NCI-H1436 treated with DMSO at 0.1 percent for 48 hours (cell line): ENCODE results near the gene FAM83E.
A peak's percentile ranks its signal among the peaks of the same experiment; 100 is the strongest.

ENCODE experiments used
- DNase-seq: peaks from one replicate; lab custom pipeline; 2025; lab: John Stamatoyannopoulos, UW

Gene FAM83E

GRCh38 chr19:48628486-48629296, 13.8 kb upstream of the FAM83E start:
- no peak for DNase-seq

- no peak for DNase-seq
Measured at GRCh38 chr19:48627865-48628314, 13.0 kb upstream of the FAM83E start.

GRCh38 chr19:48627201-48627864, 12.5 kb upstream of the FAM83E start:
- no peak for DNase-seq

GRCh38 chr19:48625891-48626327, 11.0 kb upstream of the FAM83E start:
- no peak for DNase-seq

- no peak for DNase-seq
Measured at GRCh38 chr19:48624791-48625723, 10.2 kb upstream of the FAM83E start.

- DNase-seq = peak; percentile 98
Measured at GRCh38 chr19:48624067-48624594, 9.3 kb upstream of the FAM83E start.

- no peak for DNase-seq
Measured at GRCh38 chr19:48623556-48624066, 8.7 kb upstream of the FAM83E start.

GRCh38 chr19:48619692-48620585, 5.1 kb upstream of the FAM83E start:
- no peak for DNase-seq

- DNase-seq = peak; percentile 99
Measured at GRCh38 chr19:48618916-48619691, 4.2 kb upstream of the FAM83E start, which contains the start of the genes RPL18 and SPHK2. TSS of gene RPL18 (minus strand) at chr19:48619178. CDS start at chr19:48619143, 35 bp downstream. TSS of gene SPHK2 (plus strand) at chr19:48619506. CDS start at chr19:48620515, 1,009 bp downstream.

- no peak for DNase-seq
Measured at GRCh38 chr19:48618278-48618915, 3.5 kb upstream of the FAM83E start.

GRCh38 chr19:48617146-48617937, 2.5 kb upstream of the FAM83E start:
- DNase-seq = no peak

GRCh38 chr19:48616491-48617056, 1.7 kb upstream of the FAM83E start:
- DNase-seq = no peak

- DNase-seq = no peak
Measured at GRCh38 chr19:48616041-48616436, 1.2 kb upstream of the FAM83E start.

- DNase-seq = no peak
Measured at GRCh38 chr19:48615231-48616040, 560 bp upstream of the FAM83E start.

- no peak for DNase-seq
Measured at GRCh38 chr19:48613852-48614435, 932 bp downstream of the FAM83E start.

- no peak for DNase-seq
Measured at GRCh38 chr19:48613024-48613851, 1.6 kb downstream of the FAM83E start.
